Pons (tissue), 1 donor: ENCODE measurements around the gene FSTL1.

Experiments
- DNase-seq: peaks from one replicate; pipeline ENCODE4 v3.0.0-alpha.2; 2016; ENCODE audit warnings: low spot score

FSTL1 gene

GRCh38 chr3:120468635-120469295, 18.0 kb upstream of the FSTL1 start:
- DNase-seq, result no peak

GRCh38 chr3:120462409-120462959, 11.7 kb upstream of the FSTL1 start:
- DNase-seq, result no peak

DNA sequence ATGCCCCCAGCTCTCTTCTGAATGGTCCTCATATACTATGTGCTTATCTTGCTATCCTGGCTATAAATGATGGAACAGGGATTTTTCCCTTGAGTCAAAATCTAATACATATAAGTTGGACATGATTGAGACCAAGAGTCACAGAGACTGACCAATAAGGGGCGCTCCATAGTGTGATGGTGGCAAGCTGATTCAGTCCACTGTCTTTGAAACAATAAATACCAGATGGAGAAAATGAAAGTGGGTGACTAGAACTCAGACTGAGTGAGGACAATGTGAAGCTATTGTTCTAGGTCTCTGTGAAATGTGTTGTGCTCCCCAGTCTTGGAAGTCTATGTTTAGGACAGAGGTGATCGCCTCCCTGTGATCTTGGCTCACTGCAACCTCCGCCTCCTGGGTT, 10.6 kb upstream of the FSTL1 start:
- peak; percentile 29 for DNase-seq

- DNase-seq, result peak; percentile 33
Observed at GRCh38 chr3:120460862-120461261, 10.1 kb upstream of the FSTL1 start.

GRCh38 chr3:120460181-120460790, 9.5 kb upstream of the FSTL1 start:
- DNase-seq, result no peak

DNA sequence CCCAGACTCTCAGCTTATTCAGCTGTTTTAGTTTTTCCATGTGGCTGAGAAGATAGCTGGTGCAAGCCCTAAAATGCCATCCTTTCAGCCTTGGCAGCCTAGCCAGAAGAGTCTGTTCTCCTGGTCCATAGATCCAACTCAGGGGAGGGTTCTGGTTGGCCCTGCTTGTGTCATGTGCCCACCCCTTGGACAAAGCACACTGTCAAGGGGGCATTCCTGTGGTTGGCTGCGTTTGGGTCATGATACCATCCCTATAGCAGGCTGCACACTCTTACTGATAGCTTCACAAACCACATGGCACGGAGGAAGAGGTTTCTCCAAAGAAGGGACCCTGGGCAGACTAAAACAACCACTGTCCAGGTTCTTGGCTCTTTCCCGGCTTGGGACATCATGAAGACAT, 8.4 kb upstream of the FSTL1 start:
- DNase-seq, result no peak

- no peak for DNase-seq
Observed at GRCh38 chr3:120457827-120458226, 7.0 kb upstream of the FSTL1 start.

GRCh38 chr3:120454076-120454689, 3.4 kb upstream of the FSTL1 start:
- DNase-seq, result no peak

DNA sequence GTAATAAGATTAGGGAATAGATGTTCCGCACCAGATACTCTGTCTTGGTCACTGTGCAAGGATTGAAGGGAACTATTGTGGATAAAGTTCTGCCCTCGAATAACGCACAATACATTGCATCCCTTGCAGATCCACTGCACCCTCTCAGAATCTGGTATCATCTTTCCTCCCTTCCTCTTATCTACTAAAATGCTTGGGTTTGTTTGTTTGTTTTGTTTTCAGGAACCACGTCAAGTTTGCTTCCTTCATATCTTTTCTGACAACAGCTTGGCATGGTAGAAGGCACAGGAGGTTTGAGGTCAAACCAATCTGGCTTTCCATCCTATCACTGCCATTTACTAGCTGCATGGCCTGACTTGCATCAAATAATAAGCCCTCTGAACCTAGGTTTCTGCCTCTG, 2.0 kb upstream of the FSTL1 start:
- no peak for DNase-seq

DNA sequence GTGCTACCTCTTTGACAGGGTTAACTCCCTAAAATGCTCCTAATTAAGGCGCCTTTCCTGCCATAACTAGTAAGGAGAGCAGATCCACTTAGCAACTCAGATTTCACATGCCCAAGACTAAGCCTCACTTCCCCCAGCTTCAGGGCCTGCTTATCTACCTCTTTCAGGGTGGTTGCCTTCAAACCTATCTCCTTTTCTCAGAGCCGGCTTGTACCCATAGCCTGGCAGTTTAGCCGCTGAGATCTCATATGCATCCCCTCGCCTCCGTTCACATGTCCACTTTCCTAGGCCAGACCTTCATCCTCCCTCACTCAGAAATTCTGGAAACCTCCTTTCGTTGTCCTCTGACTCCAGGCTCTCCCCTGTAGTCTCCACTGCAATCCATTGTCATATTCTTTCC, 1.0 kb upstream of the FSTL1 start:
- DNase-seq, result no peak

- no peak for DNase-seq
Observed at GRCh38 chr3:120451272-120451761, 525 bp upstream of the FSTL1 start.

DNA sequence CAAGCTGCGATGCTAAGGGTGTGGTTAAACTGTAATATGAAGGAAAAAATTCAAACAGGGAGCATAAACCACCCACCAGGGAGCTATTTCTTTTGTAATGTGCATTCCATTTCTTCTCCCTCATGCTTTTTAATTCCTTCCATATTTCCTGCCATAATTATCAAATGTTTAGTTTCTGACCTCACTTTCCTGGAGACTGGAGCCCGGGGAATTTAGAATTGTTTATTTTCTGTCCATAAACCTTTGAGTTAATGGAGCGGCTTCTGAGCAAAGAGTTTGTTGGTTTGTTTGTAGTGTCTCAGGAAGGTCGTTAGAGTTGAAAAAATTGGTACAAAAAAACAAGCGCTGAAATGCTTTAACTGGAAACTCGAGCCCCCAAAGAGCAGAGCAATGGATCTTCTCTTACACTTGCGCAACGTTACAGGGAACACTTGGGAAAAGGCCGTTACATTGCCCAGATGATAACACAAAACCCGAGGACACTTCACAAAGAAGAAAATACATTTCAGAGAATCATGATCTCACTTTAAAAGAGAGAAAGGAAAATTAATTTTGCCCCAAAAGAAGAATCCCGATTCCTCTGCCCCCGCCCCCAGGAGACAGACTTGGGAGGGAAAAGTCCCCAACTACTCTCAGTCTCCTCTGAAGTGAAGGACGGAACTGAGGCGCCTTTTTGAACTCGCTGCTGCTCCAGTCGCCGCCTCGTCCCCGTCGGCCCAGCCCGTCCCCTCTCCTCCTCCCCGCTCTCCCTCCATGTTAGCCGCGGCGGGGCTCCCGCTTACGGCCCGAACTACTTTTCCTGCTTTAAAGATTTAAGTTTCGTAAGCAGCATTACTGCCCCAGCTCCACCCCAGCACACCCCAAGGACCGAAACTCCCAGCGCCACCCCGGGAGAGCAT, 842 bp downstream of the FSTL1 start:
- no peak for DNase-seq

- DNase-seq, result no peak
Observed at GRCh38 chr3:120449251-120449650, 1.5 kb downstream of the FSTL1 start.

- no peak for DNase-seq
Observed at GRCh38 chr3:120448756-120449155, 2.0 kb downstream of the FSTL1 start.

GRCh38 chr3:120446891-120447668, 3.7 kb downstream of the FSTL1 start:
- no peak for DNase-seq

- no peak for DNase-seq
Observed at GRCh38 chr3:120445654-120446053, 5.1 kb downstream of the FSTL1 start.

GRCh38 chr3:120443626-120444123, 7.1 kb downstream of the FSTL1 start:
- DNase-seq, result no peak

DNA sequence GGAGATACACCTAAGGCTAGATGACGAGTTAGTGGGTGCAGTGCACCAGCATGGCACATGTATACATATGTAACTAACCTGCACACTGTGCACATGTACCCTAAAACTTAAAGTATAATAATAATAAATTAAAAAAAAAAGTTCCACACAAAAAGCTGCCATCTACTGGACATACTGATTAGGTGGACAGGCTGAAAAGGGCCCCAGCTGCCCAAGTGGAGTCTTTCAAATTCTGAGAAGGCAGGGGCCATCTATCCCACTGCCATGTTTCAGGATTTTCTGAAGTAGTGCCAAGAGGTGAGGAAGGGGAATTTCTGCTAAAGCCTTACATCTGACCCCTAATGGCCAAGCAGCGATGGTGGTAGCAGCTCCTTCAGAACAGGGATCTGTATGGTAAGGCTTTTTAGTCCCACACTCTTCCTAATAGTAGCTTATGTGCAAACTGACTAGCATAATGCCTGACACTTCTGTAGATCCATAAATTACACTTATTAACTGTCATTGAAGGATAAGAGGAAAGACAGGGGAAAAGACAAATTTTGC, 7.7 kb downstream of the FSTL1 start:
- DNase-seq, result no peak

- no peak for DNase-seq
Observed at GRCh38 chr3:120441776-120442175, 9.0 kb downstream of the FSTL1 start.

DNA sequence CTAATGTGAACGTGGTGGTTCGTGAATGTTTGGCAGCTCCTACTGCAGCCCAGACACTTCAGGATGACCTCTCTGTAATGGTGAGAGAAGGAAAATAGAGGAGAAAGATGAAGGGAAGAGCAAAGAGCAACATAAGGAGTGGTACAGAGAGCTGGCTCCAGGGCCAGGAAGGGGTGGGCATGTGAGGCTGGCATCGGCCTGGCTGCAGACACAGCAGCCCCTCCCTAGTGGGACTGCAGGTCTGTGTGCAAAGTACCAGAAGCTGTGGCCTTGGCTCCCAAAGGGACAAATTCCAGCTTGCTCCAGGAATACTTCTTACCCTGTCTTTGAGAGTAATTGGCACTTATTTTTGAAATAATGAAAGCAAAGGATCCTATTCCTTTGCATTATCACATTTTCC, 10.0 kb downstream of the FSTL1 start:
- DNase-seq, result no peak
